Measurements from ENCODE around the gene TMEM132D.
"Not testable (repeated sequence)": the region's sequence is repeated elsewhere in the genome, so short reads cannot be mapped to it uniquely, and the experiment has no call there.

Gene TMEM132D

DNA sequence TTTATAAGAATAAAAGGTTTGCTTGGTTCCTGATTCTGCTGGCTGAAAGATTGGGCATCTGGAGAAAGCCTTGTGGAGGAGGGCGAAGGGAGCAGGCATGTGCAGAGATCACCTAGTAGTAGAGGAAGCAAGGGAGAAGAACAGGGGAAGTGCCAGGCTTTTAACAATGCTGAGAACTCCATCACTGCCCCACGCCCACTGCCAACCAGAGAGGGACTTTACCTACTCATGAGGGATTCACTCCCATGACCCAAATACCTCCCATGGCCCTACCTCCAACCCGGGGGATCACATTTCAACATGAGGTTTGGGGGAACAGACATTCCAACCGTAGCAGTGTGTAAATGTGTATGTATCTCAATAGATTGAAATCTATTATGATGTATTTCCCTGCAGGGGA, 690.3 kb downstream of the TMEM132D start:
- no peak for DNase-seq

DNA sequence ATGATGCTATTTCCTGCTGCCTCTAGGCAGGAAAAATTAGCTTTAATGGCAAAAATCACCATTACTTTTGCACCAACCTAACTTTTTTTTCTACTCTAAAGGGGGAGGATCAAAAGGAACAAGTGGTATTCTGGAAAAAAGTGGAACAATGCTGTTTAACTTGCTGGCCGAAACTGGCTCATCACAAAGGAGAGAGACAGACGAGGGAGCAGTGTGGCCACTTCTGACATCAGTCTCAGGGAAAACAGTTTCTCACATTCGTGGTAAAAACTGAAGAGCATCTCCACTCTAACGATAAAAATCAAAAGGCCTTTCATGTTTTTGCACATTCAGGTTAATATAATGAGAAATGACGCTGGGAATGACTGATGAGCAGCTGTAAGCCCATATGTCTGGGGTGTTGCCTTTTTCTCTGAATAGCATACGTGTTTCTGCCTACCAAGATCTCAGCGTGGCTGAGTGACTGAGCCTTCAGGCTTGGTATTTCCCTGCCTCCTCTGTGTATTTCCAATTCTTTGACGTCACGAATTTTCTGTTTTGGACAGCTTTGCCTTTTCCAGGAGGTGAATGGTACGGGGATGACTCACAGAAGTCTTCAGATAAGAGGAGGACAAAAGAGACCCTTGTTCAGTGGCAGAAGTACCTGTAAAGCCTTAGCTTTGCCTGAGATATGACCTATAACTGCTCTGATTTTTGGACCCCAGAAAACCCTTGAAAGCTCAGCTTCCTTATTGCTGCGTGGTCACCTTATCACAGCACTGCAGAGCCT, 691.8 kb downstream of the TMEM132D start:
- no peak for DNase-seq

DNA sequence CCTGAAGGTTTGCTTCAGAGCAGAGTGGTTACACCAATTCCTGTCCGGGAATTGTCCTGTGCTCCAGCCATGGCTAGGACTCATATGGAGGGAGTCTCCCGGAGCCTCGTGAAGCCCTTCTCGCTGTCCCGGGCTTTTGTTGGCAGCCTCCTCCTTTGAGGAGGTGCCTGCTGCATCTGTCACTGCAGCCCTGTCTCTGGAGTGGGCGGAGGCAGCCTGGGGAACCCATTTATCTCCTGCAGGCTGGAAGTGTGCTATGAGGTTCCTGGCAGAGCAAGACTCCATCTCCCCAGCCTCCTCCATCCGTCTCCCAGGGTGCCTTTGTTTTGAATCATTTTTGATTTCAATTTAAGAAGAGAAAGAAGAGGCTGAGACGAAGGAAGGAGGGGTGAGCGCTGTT, 695.3 kb downstream of the TMEM132D start:
- no peak for DNase-seq

DNA sequence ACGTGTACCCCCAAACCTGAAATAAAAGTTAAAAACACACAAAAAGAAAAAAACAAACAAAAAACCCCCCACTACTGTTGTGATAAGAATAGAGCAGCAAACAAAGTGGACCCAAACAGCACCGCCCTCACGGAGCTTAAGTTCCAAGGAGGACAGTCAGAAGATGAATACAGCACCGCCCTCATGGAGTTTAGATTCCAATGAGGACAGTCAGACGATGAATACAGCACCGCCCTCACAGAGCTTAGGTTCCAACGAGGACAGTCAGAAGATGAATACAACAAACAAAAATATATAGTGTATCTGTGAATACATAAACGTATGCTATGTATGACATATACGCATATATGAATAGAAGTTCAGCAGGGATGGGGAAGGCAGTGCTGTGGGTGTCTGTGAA, 696.7 kb downstream of the TMEM132D start:
- no peak for DNase-seq

DNA sequence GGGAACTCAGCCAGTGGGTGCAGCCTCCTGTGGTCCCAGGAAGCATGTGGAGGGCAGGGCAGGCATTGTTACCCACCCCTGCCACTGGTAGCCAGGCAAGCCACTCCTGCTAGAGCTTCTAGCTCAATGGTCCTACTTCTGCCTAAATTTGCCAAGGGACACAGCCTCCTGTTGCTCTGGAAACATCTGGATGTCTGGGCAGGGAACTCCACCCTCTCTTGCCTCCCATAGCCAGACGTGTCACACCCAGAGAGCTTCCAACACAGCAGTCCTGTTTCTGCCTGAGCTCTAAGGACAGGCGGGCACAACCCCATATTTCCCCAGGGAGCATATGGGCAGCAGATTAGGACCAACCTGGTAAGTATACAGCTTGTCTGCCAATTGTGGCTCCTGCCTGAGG, 700.4 kb downstream of the TMEM132D start:
- no peak for DNase-seq

DNA sequence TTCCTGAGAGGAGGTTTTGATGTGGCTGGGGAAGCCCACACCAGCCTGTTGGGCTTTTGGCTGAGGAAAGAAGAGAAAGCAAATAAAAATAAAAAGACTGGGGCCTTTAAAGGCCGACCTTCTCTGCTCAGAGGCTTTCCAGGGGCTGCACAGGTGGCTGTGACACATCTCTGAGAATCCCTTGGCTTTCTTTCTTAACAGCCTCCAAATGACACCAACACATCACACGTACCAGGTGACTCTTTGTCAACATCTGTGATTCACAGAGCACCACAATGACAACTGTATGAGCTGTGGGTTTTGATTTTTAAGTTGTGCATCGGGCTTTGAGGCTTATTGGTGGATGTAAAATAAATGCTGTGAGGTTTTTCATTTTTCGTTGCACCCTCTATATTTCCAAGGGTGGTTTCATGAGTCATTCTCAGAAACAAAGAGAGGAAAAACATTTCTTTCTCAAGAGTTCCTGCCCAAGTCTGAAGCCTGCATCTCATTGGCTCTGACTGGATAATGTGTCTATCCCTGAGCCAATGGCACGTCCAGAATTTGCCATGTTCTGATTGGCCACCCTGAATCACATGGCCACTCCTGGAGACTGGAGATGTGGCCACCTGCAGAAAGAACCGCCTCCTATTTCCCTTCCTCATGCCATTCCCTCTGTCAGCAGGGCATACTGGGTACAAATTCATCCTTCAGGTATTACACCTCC, 701.6 kb downstream of the TMEM132D start:
- DNase-seq = no peak

DNA sequence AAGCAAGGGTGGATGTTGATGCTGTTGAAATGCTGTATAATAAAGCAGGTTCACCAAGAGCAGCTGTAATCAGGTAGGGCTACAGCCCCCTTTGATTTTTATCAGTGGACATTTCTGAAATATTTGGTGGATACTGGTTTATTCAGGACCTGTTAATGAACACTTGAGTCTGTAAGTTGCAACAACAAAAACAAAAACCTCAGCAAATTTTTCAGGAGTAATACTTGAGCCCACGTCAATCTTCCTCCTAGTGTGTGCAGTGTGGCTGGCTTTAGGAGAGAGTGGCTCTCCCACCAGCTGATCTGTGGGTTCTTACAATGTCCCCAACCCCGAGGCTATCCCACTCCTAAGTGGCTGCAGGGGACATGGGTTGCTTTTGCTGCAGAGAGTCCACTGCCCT, 702.8 kb downstream of the TMEM132D start:
- DNase-seq = no peak

DNA sequence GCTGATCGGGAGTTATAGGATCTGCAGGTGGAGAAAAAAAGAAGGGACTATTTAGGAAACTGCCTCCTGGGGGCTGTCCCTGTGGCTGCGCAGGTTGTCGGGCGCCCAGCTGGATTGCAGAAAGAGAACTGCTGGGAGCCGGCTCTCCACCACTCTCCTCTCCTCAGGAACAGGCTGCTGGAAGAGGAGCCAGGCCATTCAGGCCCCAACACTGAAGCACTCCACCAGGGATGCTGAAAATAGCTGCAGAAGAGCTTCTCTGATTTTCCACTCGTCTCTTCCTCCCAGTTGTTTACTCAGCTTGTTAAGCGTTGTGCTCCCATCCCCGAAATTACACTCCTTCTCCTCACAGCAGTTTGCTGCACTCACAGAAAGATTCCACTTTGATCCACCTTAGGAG, 703.2 kb downstream of the TMEM132D start:
- no peak for DNase-seq

DNA sequence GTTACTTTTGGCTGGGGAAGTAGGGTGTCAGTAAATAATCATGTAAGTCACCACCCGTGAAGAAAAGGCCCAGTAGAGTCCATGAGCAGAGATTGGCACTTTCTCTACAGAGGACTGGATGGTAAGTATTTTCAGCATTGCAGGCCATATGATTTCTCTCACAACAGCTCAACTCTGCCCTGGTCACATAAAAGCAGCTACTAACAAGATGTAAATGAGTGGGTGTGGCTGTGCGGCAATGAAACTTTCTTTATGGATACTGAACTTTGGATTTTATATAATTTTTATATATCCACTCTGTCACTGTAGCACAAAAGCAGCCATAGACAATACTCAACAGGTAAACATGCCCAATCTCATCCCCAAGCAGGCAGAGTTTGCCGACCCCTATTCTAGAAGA, 706.9 kb downstream of the TMEM132D start:
- no peak for DNase-seq

DNA sequence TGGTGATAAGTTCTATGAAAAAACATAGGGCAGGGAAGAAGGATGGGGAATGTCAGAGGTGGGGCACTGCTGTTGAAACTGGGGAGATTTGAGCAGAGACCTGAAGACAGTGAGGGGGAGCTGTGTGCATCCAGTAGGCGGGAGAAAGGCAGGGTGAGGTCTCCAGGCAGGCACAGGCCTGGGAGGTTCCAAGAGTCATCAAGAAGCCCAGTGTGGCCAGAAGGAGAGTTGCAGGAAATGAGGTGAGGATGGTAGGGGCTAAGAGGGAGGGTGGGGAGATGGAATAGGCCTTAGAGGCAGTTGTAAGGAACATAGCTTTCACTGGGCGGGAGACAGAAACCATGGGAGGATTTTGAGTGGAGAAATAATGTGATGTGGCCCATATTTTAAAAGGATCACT, 708.7 kb downstream of the TMEM132D start:
- DNase-seq = no peak

DNA sequence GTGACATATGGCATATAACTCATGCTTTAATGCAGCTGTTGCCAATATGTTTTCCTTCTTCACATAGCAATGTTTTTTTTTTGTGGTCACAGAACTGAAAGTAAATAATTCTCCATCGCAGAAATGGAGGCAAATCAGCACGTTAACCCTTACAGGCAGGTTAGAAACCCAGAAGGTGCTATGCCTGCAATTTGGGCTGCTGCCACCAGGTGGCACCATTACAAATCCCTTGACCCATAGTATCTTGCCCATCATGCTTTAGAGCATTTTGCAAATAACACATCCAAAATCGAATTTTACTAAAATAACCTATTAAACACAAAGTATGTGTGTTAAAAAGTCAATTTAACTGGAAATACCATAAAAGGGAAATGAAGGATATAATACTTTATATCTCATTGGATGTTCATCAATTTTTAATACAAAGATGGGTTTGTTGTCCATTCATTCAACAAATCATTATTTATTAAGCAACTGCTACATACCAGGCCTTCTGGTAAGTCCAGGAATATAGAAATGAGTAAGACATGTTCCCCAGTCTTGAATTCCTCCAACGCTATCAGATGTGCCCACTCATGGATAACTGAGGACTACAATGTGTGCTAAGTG, 710.5 kb downstream of the TMEM132D start:
- DNase-seq = no peak

DNA sequence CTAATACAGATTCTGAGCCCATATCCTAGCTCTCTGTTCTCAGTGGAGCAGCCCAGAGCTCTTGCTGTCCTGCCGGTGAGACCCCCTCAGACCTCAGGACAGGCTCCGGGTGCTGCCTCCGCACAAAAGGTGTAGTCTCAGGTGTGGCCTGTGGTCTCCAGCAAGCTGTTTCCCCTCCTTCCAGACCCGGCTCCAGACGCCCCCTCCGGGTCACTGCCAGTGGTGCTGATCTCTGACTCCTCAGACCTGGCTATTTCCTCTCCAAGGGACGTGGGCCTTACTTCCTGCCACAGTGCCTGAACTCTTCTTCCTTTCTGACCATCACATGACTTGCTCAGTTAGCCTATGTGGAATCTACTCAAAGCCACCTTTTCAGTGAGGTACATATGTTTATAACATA, 713.0 kb downstream of the TMEM132D start:
- no peak for DNase-seq

DNA sequence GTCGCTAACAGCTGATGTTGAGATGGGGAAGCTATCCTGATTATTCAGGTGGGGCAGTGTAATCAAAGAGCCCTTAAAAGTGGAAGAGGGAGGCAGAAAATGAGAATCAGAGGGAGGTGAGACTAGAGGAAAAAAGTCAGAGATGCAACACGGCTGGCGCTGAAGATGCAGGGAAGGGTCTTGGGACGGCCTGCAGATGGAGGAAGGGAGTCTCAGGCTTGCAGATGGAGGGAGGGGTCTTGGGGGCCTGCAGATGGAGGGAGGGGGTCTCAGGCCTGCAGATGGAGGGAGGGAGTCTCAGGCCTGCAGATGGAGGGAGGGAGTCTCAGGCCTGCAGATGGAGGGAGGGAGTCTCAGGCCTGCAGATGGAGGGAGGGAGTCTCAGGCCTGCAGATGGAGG, 713.9 kb downstream of the TMEM132D start:
- not testable (repeated sequence) for DNase-seq

DNA sequence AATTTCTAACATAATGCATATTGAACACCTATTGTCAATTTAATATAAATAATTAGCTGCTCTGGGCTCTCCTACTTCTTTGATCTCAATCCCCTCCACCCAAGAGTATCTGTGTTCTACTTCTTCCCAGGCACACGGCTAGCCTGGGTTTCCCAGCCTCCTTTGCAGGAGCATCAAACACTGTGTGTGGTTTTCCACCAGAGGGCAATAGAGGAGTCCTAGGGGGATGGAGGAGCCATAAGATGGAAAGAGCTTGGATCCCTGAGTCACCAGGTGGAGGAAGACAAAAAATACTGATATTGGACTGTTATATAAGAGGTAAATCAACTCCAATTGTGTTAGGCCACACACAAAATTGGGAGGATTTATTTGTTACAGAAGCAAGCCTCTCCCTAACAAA, 716.9 kb downstream of the TMEM132D start:
- peak; percentile 3 for DNase-seq

DNA sequence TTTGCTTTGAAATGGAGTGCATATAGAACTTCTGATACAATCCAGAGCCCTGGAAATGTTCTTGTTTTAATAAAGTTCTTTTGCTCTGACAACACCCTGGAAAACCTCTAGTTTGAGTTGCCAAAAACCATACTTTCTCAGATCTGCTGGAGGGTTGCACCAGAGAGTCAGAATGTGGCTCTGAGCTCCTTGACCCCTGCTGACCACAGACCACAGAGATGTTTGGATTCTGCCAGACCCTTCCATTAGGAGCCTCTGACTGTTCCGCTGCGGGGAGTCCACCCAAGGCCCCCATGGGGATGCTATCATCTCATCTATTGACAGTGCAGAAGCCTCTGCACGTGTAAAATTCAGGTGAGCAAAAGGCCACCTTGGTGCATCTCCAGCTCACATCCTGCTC, 718.0 kb downstream of the TMEM132D start:
- no peak for DNase-seq

DNA sequence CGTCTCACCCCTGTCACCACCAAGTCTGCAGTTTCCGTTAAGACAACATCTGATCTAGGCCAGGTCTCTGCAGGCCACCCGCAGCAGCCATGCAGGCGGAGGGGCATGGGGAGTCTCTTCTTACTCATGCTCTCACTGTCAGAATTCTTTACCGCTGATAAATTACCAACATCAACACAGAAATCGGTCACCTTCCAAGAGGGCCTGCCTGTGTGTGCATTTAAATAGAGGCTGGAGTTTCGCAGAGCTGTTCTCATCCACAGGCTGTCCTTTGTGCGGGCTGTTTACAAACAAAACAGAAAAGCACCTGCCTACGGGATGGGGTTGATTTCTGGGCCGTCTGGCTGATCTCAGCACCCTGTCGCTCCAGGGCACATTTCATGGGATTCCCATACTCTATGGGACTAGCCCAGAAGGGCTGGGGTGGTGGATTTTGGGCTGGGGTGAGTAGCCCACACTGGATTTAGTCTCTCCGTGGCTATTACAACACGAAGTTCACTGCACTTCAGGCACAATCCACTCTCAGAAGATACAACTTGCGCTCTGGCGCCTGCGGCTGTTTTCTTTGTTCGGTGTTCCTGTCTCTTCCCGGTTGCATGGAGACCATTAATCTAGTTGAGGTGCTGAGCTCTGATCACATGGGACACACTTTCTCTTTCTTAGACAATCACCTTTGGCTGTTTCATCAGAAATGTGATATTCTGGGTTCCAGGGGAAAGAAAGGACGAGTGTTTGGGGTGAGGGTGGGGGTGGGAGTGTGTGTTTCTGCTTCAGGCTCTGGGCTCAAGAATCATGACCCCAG, 719.5 kb downstream of the TMEM132D start:
- no peak for DNase-seq

DNA sequence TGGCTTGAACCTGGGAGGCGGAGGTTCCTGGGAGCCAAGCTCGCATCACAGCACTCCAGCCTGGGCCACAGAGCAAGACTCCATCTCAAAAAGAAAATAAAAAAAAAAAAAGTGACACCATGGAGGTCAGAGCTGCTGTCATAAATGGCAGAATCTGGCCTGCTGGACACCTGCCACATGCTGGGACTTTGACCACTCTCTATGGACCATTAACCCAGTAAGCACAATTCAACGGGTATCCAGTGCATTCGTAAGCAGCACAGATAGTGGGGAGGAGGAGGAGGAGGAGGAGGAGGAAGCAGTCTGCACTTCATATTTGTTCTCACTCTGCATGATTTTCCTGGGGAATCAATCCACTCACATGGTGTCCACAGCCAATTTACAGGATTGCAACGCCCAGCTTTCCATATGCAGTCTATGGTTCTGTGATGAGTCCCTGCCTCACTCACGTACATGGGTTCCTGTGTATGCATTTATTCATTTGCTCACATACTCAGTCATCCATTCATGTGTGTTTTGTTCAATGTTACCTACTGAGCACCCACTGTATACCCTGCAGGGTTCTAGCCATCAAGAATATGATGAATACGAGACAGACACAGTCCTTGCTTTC, 723.8 kb downstream of the TMEM132D start:
- no peak for DNase-seq

DNA sequence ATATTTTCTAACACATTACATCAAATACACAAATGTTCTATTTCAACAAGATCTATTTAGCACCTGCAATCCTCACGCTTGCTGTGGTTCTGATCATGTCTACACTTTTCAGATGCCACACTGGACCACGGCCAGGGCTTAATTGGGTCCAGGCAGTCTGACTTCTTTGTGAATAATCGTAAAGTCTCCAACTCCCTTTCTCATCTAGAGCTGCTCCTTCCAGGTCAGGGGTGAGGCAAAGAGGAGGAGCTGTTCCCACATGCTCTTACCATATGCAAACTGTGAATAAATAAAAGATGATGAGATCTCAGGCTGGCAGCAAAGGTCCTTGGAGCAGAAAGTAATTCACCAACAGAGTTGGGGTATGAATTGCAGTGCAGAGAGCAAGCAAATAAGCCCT, 733.9 kb downstream of the TMEM132D start:
- no peak for DNase-seq

DNA sequence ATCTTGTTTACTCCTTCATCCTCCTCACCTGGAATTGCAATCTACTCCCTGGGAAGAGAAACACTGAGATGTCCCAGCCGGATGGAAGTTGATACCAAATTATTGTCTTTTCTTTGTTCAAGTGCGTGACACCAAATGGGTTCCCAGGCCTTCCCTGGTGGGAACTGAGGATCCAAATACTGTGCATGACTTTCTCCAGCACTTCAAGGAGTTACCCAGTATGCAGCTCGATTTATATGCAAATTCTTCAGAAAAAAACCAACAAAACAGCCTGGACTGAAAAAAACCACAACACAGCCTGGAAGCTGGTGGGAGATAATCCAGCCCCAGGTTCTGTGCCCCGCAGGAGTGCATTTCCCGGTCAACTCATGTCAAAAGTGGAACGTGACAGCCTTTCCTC, 740.0 kb downstream of the TMEM132D start:
- DNase-seq = no peak

DNA sequence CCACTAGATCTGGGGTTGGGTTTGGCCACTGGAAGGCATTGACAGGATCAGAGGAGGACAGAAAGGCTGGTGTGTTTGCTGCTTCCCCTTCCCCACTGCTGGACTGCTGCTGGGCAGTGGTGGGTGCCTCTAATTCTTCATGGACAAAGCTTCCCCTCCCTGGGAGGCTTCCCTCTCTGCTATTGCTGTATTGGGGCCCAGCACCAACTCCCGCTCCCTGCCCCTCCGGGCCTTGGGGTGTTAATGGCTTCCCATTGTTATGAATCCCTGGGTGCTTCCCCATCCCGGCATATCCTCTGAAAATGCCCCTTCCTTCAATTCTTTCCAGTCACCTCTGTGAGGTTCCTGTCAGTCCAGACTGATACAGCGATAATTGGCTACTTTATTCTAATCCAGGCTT, 740.4 kb downstream of the TMEM132D start:
- DNase-seq = no peak

DNA sequence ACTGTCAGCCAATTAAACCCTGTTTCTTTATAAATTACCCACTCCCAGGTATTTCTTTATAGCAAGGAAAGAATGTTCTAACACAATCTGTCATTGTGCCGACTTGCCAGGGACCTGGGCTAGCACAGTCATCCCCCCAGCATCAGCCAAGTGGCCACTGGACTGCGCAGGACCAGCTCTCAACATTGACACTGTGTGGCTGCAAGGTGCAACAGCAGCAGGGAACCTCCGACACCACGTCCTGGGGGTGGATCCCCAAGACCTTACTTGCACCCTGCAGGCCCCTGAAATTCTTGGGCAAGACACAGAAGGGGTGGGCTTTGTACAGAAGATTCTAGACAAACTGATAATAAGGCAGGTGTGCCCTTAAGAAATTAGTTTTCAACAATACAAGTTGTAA, 741.0 kb downstream of the TMEM132D start:
- DNase-seq = no peak

DNA sequence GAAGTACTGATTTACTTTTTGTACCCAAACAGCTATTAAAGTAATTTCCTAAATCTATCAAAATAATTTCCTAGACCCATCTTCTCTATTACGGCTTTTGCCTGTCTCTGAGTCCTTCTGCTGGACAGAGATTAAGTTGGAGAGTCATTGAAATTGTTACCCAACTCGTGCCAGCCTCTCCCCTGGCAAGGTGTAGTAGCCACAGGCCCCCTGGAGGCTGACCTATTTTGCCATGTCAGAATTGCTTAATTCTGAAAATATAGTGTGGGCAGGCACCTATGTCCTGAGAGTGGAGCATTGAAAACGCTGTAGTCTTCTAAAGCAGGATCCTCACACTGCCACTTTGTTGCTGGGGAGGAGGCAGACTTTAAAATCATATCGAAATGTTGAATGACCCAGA, 742.3 kb downstream of the TMEM132D start:
- no peak for DNase-seq

DNA sequence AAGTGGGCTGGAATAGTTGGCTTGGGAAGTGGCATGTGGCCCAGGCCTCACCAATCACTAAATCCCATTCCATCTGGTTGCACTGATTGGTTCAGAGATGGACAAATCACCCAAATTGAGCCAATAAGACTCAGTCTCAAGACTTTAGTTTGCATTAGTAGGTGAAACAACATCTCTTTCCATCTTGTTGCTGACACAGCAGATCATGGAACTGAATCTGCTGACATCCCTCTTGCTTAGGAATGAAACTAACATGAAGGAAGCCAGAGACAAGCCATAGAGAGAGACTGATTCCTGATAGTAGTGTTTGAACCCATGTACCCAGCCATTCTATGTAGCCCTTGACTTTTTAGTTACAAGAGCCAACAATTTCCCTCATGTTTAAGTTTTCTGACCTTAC, 743.5 kb downstream of the TMEM132D start:
- no peak for DNase-seq
